H7 (cell line): Measurements from ENCODE around the gene CDCA7. TPM values are rescaled to one million over a fixed set of nuclear protein-coding genes. Genes with fewer than 3 reads are reported as not detected.
"Not testable (repeated sequence)": the region's sequence is repeated elsewhere in the genome, so short reads cannot be mapped to it uniquely, and the experiment has no call there.

Experiments used
- DNase-seq: peaks from one replicate; pipeline ENCODE4 v3.0.0; 2012
- H3K27me3 ChIP-seq: 2 replicates; pipeline ENCODE4 v1.6.0; 2011; ENCODE audit warnings: mild to moderate bottlenecking, low read length; ENCODE audit not compliant: control insufficient read depth, insufficient read depth
- H3K36me3 ChIP-seq: replicated peaks from 2 replicates; pipeline ENCODE4 v1.5.1; 2011; ENCODE audit warnings: low read length; ENCODE audit not compliant: control insufficient read depth, insufficient read depth
- H3K4me3 ChIP-seq: 2 replicates; pipeline ENCODE4 v1.5.1; 2011; ENCODE audit warnings: low read depth, mild to moderate bottlenecking, control low read depth, low read length, moderate library complexity; ENCODE audit not compliant: insufficient read depth
- total RNA-seq: library from RNA; depleted of rRNA; stranded (reverse); fragments of >200 nt; shearing (Covaris generic); gene quantifications from 2 replicates; pipeline ENCODE4 v1.2.3, GENCODE V29; 2014

CDCA7 gene
- total RNA-seq, 1 experiment from 2014 or later = 76.6 TPM

DNA sequence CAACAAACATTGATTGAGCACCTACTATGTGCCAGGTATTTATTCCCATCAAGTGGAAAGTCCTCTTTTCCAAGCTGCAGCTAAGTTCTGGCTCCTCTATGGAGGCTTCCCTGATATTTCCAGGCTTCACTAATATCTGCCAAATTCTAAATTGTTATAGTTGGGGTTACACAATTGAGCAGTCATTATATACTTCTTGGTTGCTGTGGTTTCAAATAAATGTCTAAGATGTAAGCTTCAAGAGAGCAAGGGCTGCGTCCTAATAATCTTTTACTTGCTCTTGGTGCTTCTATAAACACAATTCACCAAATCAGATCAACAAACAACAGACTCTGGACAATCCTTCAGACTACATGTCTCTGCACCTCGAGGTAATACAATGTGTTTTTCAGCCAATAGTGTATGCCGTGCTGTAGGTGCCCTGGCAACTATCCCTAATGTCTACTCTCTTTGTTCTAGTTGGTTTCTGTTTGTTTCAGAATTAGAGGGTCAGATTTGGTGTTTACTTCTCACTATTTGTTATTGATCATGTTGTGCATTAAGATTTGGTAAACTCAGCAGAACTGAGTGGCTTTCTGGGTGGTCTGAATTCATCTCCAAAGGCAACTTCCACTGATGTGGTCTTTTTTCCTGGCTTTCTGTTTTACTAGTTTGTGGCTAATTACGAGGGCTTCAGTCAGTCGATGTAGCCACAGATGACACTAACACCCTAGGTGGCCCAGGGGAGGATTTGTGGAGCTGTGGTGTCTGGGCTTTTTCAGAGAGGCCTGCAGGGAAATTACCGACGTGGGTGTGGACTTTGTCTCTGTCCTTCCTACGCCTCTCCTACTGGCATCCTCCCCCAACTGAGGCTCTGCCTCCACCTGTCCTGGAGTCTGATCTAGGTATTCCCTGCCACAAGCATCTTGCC is 50.4 kb downstream of the CDCA7 start:
- no peaks in the 10 kb centered on the region for H3K36me3 ChIP-seq
- H3K27me3 ChIP-seq = peaks cover 2% of the 10 kb centered on the region; the same call in 1 of the 2 replicates
- DNase-seq = no peak
- H3K4me3 ChIP-seq = no peak overlapping the region

DNA sequence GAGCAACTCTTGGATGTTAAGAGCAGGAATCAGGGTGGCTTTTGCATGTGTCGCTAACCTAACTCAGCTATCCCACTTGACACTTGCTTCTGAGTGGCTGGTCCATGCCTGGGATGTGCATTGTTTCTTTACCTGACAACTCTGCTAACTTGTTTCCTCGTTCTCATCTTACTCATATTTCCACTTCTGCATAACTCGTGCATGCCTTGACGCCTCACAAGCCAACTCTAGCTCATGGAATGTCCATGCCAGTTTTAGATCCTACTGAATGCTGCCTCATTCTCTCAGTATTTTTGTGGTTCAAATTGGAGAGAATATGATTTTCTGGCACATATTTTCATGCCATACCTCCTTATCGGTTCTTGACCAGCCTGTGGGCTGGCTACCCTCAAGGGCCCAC is 52.5 kb downstream of the CDCA7 start:
- no peak for DNase-seq
- peaks cover 2% of the 10 kb centered on the region; the same call in 1 of the 2 replicates for H3K27me3 ChIP-seq
- no peak overlapping the region for H3K4me3 ChIP-seq
- H3K36me3 ChIP-seq = no peaks in the 10 kb centered on the region

- Histone ChIP-seq H3K4me3 (no peak overlapping the region), H3K36me3 (no peaks in the 10 kb centered on the region), H3K27me3 (peaks cover under 1% of the 10 kb centered on the region; the same call in 1 of the 2 replicates)
- DNase-seq = no peak
Measured at GRCh38 chr2:173407646-173408045, 53.0 kb downstream of the CDCA7 start.

DNA sequence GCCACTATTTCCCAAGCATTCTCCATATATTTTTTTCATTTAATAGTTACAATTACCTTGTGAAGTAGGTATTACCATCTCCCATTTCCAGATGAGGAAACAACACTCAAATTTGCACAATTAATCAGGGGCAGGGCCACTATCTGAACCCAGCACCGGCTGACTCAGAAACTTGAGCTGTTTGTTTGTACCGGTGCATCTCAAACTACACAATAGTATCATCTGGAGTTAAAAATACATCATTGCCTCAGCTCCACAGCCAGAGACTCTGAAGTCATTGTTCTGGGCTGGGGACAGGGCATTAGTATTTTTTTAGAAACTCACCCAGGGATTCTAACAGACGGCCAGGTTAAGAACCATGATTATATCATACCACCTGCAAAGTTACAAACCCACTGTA is 55.9 kb downstream of the CDCA7 start:
- DNase-seq = no peak
- Histone ChIP-seq H3K4me3 (no peak overlapping the region), H3K36me3 (no peaks in the 10 kb centered on the region), H3K27me3 (no peaks in the 10 kb centered on the region)

DNA sequence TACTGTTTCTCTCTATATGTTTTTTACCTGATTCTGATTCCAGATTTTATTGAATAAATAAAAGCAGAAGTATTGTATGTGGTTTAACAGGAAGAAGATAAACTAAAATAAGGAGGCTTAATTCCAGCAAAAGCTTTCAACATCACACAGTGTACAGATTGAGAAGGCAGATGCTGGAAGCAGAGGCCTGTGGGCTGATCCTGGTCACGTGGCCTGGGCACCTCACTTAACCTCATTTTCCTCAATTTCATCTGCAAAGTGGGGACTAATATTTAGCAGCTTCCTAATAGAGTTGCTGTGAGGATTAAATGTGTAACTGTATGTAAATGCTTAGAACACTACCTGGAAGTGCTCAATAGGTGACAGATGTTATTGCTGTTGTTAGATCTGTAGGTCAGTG is 58.0 kb downstream of the CDCA7 start:
- no peaks in the 10 kb centered on the region for H3K36me3 ChIP-seq
- no peak overlapping the region for H3K4me3 ChIP-seq
- no peaks in the 10 kb centered on the region for H3K27me3 ChIP-seq
- DNase-seq = no peak

DNA sequence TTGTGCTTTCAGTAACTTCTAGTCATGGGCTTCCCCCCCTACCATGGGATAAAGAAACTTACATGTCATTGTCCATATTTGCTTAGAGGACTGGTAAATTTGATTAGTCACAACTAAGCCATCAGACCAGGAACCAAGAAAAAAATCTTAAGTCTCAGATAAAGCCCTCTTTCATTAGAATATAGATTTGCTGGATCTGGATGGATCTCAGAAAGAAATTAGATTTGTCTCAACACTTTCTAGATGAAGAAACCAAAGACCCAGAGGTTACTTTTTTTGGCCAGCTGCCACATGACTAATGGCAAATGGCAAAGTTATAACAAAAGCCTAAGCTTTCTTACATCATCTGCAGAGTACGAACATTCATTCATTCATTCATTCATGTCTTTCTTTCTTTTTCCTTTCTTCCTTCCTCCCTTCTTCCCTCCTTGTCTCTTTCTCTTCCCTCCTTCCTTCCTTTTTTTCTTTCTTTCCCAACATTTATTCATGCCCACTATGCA is 60.2 kb downstream of the CDCA7 start:
- DNase-seq = no peak
- H3K4me3 ChIP-seq = no peak overlapping the region
- H3K36me3 ChIP-seq = no peaks in the 10 kb centered on the region
- no peaks in the 10 kb centered on the region for H3K27me3 ChIP-seq

DNA sequence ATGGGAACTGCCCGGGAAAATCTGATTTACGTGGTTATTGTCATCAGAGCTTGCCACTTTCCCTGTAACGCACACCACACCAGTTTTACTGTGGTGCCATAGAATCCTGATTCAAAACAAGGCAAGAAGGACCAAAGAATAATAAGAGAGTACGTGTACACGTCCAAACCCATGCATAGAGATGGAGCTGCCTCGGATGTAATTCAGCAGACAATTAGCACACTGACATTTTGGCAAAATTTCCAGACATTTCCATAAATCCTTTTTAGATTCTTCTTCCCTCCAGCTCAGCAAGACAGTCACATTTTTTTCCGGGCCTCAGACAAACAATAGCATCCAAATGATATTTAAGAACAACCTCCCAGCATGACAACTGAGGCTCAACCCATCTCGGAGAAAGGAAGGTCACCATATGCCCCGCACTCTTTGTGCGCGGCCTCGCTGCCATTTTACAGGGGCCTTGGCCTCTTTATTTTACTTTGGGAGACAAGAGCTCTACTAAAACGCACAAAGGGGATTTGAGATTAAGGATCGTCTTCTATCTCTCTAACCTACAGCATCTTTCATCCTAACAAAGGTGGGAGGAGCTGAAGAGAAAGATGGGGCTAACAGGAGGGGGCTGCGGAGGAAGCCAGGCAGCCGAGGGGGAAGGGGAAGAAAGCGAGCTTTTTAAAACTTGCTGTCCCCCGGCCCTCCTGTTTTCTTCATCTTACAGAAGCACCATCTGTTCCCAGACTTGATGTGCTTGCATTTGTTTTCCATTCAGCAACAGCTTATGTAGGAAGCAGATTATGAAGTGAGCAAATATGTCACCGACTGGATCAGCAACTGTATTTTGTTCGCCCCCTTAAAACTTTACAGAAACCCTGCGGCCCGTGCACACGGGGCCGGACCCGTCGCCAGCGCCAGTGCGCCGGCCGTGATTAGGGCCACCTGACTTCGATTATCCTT is 61.0 kb downstream of the CDCA7 start:
- H3K36me3 ChIP-seq = no peaks in the 10 kb centered on the region
- DNase-seq = peak; percentile 62
- no peaks in the 10 kb centered on the region for H3K27me3 ChIP-seq
- H3K4me3 ChIP-seq = no peak overlapping the region

DNA sequence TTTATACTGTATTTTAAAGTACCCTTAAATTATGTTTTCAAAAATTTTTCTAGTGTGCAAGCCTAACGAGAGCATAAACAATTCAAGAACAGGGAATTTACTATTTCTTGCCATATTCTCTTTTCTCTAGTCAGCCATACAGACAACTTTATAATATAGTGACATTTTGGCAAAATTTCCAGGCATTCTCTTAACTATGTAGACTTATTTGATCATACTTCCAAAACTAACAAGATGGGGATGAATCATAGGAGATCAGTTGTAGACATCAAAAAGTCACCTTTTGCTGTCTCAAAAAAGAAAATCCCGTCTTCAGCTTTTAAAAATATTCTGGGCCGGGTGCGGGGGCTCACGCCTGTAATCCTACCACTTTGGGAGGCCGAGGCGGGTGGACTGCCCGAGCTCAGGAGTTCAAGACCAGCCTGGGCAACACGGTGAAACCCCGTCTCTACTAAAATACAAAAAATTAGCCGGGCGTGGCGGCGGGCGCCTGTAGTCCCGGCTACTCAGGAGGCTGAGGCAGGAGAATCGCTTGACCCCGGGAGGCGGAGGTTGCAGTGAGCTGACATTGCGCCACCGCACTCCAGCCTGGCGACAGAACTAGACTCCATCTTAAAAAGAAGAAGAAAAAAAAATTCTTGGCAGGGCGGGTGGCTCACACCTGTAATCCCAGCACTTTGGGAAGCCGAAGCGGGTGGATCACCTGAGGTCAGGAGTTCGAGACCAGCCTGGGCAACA is 61.9 kb downstream of the CDCA7 start:
- DNase-seq, H3K4me3 ChIP-seq, H3K27me3 ChIP-seq, H3K36me3 ChIP-seq: not testable (repeated sequence)

DNA sequence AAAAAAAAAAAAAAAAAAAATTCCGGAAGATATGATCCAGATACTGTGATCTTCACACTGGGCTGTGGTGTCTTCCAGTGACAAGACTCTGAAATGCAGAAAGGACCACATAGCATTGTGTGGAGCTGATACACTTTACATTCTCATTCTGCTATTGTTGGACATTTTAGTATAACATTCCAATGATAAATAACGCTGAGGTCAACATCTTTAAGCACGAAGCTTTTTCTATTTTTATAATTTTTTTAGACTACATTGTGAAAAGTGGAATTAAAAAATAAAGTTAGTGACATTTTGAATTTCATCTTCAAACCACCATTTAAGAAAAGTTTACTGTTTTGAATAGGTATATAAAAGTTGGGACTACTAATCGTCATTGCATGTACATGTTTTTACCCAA is 62.7 kb downstream of the CDCA7 start:
- Histone ChIP-seq H3K36me3 (no peaks in the 10 kb centered on the region), H3K4me3 (no peak overlapping the region), H3K27me3 (no peaks in the 10 kb centered on the region)
- no peak for DNase-seq

- no peaks in the 10 kb centered on the region for H3K27me3 ChIP-seq
- H3K36me3 ChIP-seq = no peaks in the 10 kb centered on the region
- DNase-seq = no peak
- H3K4me3 ChIP-seq = no peak overlapping the region
Measured at GRCh38 chr2:173417802-173418201, 63.1 kb downstream of the CDCA7 start.
